CD4-positive, alpha-beta T cell treated with Interleukin-12 subunit alpha and Interleukin-12 subunit beta, for 1 hour (primary cell): ENCODE results near the gene FOS.
"Not testable (repeated sequence)": the region's sequence is repeated elsewhere in the genome, so short reads cannot be mapped to it uniquely, and the experiment has no call there.

Source experiments
- DNase-seq: peaks from one replicate; pipeline ENCODE4 v3.0.0-alpha.2; 2020

FOS gene

GRCh38 chr14:75295491-75296345 is 17.1 kb downstream of the FOS start:
- DNase-seq, result peak; percentile 86

- peak; percentile 18 for DNase-seq
Measured at GRCh38 chr14:75297411-75298040, 18.9 kb downstream of the FOS start.

- no peak for DNase-seq
Measured at GRCh38 chr14:75298187-75298965, 19.7 kb downstream of the FOS start.

GRCh38 chr14:75299059-75299458 is 20.4 kb downstream of the FOS start:
- DNase-seq, result peak; percentile 21

- no peak for DNase-seq
Measured at GRCh38 chr14:75299576-75299975, 20.9 kb downstream of the FOS start.

- no peak for DNase-seq
Measured at GRCh38 chr14:75301666-75302325, 23.2 kb downstream of the FOS start.

GRCh38 chr14:75303381-75303789 is 24.8 kb downstream of the FOS start:
- DNase-seq, result peak; percentile 77

- not testable (repeated sequence) for DNase-seq
Measured at GRCh38 chr14:75306410-75306809, 27.8 kb downstream of the FOS start.

- no peak for DNase-seq
Measured at GRCh38 chr14:75306927-75307699, 28.5 kb downstream of the FOS start.

- DNase-seq, result peak; percentile 69
Measured at GRCh38 chr14:75307700-75308379, 29.2 kb downstream of the FOS start.

GRCh38 chr14:75308991-75309390 is 30.4 kb downstream of the FOS start:
- DNase-seq, result not testable (repeated sequence)

- DNase-seq, result not testable (repeated sequence)
Measured at GRCh38 chr14:75309561-75309960, 30.9 kb downstream of the FOS start.

- DNase-seq, result no peak
Measured at GRCh38 chr14:75310295-75311111, 31.9 kb downstream of the FOS start.

- DNase-seq, result no peak
Measured at GRCh38 chr14:75311356-75311755, 32.7 kb downstream of the FOS start.

GRCh38 chr14:75312341-75312740 is 33.7 kb downstream of the FOS start:
- DNase-seq, result no peak

GRCh38 chr14:75313294-75313693 is 34.7 kb downstream of the FOS start:
- no peak for DNase-seq

GRCh38 chr14:75315144-75315543 is 36.5 kb downstream of the FOS start:
- DNase-seq, result no peak

- no peak for DNase-seq
Measured at GRCh38 chr14:75317148-75317547, 38.5 kb downstream of the FOS start.

GRCh38 chr14:75318353-75318752 is 39.7 kb downstream of the FOS start:
- no peak for DNase-seq

GRCh38 chr14:75319021-75319420 is 40.4 kb downstream of the FOS start:
- DNase-seq, result no peak

GRCh38 chr14:75320196-75320595 is 41.6 kb downstream of the FOS start:
- DNase-seq, result no peak
